DOHH2 (cell line): ENCODE measurements around the gene LGR6.

Experiments used
- EZH2phosphoT487 ChIP-seq: fragments of 200-600 bp; sonication (generic); IDR thresholded peaks from 2 replicates; pipeline ENCODE4 v1.6.1; 2017; ENCODE audit warnings: borderline replicate concordance, mild to moderate bottlenecking, antibody characterized with exemption, low read length, moderate library complexity, mixed read lengths
- TF ChIP-seq, protein P1 (sequence below): fragments of 200-600 bp; sonication (generic); IDR thresholded peaks from one replicate; pipeline ENCODE4 v1.5.1; 2014; ENCODE audit warnings: antibody characterized with exemption, mild to moderate bottlenecking, low read depth, low read length; ENCODE audit not compliant: poor library complexity, severe bottlenecking

GRCh38 chr1:202361701-202362100 lies 168.1 kb downstream of the LGR6 start:
- TF ChIP-seq, protein P1, sequence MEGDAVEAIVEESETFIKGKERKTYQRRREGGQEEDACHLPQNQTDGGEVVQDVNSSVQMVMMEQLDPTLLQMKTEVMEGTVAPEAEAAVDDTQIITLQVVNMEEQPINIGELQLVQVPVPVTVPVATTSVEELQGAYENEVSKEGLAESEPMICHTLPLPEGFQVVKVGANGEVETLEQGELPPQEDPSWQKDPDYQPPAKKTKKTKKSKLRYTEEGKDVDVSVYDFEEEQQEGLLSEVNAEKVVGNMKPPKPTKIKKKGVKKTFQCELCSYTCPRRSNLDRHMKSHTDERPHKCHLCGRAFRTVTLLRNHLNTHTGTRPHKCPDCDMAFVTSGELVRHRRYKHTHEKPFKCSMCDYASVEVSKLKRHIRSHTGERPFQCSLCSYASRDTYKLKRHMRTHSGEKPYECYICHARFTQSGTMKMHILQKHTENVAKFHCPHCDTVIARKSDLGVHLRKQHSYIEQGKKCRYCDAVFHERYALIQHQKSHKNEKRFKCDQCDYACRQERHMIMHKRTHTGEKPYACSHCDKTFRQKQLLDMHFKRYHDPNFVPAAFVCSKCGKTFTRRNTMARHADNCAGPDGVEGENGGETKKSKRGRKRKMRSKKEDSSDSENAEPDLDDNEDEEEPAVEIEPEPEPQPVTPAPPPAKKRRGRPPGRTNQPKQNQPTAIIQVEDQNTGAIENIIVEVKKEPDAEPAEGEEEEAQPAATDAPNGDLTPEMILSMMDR: no peak
- no peak for TF ChIP-seq EZH2phosphoT487
